PFSK-1 (cell line): ENCODE results near the gene LDLRAD4.

Experiments
- FOXP2 ChIP-seq: optimal IDR thresholded peaks from 2 replicates; pipeline ENCODE3; 2011; ENCODE audit warnings: borderline replicate concordance, control low read depth, inconsistent platforms; ENCODE audit not compliant: insufficient read depth; ENCODE audit errors: extremely low read length, extremely low read depth
- POLR2AphosphoS5 ChIP-seq: IDR thresholded peaks from 2 replicates; pipeline ENCODE4 v1.6.1; 2012; ENCODE audit warnings: low read depth, mild to moderate bottlenecking, control low read depth, low read length, moderate library complexity
- SIN3A ChIP-seq: IDR thresholded peaks from 2 replicates; pipeline ENCODE4 v1.6.1; 2012; ENCODE audit warnings: mild to moderate bottlenecking, low read length, moderate library complexity, borderline replicate concordance; ENCODE audit not compliant: insufficient read depth
- TAF1 ChIP-seq: IDR thresholded peaks from 2 replicates; pipeline ENCODE4 v1.6.1; 2012; ENCODE audit warnings: low read length, control low read depth, borderline replicate concordance; ENCODE audit not compliant: insufficient read depth
- TF ChIP-seq, protein P1 (sequence below), 2 experiments: IDR thresholded peaks; 2 replicates each; pipeline versions ENCODE4 v1.6.1 to v1.8.0; 2011 to 2012; ENCODE audit warnings: low read depth in 2 of 2, low read length in 2 of 2, control low read depth in 1 of 2, inconsistent platforms in 1 of 2, mild to moderate bottlenecking in 1 of 2, moderate library complexity in 1 of 2; ENCODE audit not compliant: insufficient read depth in 1 of 2

Gene LDLRAD4

DNA sequence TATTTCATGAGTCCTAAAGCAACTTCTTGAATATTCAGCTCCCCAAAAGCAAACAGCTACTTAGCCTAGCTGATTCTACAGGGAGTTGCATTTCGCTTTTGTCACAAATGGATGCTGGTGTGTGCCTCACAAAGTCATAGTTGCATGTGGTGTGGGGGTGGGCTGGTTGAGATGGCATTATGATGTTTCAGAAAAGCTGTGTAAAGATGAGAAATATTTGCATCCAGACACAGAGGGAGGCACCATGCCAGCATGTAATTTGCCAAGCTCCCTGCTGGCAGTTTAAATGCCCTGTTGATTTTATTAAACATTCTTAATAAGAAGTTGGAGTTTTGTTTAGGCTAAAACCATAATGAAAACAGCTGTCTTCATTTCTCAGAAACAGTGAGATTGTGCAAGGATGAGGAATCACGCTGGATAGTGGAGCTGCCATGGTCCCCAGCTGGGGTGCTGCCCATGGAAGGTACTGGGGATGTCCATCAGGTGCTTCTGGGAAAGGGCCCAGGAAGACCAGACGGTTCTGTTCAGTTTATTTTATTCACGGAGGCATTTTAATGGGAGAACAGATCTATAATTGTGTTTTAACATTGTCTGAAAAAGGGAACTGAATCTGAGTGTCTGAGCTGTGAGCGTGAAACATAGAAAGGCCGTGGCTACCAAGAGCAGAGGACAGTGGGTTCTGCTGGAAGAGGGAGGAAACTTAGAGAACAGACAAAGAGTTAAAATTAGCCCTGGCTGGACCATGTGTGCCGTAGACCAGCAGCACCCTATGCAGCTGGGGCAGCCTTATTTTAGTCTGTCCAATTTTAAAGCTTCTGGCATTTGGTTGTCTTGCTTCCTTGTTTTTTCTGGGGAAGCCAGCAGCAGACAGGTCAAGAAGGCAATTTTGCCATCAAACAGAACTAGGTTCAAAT is 330.7 kb downstream of the LDLRAD4 start:
- TF ChIP-seq SIN3A = no peak
- TF ChIP-seq, protein P1, sequence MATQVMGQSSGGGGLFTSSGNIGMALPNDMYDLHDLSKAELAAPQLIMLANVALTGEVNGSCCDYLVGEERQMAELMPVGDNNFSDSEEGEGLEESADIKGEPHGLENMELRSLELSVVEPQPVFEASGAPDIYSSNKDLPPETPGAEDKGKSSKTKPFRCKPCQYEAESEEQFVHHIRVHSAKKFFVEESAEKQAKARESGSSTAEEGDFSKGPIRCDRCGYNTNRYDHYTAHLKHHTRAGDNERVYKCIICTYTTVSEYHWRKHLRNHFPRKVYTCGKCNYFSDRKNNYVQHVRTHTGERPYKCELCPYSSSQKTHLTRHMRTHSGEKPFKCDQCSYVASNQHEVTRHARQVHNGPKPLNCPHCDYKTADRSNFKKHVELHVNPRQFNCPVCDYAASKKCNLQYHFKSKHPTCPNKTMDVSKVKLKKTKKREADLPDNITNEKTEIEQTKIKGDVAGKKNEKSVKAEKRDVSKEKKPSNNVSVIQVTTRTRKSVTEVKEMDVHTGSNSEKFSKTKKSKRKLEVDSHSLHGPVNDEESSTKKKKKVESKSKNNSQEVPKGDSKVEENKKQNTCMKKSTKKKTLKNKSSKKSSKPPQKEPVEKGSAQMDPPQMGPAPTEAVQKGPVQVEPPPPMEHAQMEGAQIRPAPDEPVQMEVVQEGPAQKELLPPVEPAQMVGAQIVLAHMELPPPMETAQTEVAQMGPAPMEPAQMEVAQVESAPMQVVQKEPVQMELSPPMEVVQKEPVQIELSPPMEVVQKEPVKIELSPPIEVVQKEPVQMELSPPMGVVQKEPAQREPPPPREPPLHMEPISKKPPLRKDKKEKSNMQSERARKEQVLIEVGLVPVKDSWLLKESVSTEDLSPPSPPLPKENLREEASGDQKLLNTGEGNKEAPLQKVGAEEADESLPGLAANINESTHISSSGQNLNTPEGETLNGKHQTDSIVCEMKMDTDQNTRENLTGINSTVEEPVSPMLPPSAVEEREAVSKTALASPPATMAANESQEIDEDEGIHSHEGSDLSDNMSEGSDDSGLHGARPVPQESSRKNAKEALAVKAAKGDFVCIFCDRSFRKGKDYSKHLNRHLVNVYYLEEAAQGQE (IDR thresholded peaks at IDR 0.05; ENCODE audit: insufficient read depth in 1 of 2, low read depth in 2 of 2, low read length in 2 of 2) = no peak
- TF ChIP-seq FOXP2 = no peak
- no peak for TF ChIP-seq POLR2AphosphoS5
- no peak for TF ChIP-seq TAF1

DNA sequence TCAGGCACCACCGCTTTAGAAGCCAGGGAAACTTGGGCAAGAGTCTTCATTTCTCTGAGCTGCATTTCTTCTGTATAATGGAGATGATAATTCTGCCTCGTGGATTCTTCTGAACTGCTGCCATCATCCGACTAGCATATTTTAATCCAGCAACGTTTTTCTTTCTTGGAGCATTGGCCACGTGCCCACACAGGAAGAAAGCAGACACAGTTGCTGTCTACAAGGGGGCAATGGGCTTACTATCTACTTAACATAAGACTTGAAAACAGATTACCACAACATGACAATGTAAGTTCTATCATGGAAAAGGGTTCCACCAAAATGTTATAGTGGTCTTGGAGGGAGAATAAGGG is 331.3 kb downstream of the LDLRAD4 start:
- TF ChIP-seq POLR2AphosphoS5 = no peak
- no peak for TF ChIP-seq SIN3A
- TF ChIP-seq, protein P1 (IDR thresholded peaks at IDR 0.05; ENCODE audit: insufficient read depth in 1 of 2, low read depth in 2 of 2, low read length in 2 of 2) = no peak
- TF ChIP-seq FOXP2 = no peak
- no peak for TF ChIP-seq TAF1

DNA sequence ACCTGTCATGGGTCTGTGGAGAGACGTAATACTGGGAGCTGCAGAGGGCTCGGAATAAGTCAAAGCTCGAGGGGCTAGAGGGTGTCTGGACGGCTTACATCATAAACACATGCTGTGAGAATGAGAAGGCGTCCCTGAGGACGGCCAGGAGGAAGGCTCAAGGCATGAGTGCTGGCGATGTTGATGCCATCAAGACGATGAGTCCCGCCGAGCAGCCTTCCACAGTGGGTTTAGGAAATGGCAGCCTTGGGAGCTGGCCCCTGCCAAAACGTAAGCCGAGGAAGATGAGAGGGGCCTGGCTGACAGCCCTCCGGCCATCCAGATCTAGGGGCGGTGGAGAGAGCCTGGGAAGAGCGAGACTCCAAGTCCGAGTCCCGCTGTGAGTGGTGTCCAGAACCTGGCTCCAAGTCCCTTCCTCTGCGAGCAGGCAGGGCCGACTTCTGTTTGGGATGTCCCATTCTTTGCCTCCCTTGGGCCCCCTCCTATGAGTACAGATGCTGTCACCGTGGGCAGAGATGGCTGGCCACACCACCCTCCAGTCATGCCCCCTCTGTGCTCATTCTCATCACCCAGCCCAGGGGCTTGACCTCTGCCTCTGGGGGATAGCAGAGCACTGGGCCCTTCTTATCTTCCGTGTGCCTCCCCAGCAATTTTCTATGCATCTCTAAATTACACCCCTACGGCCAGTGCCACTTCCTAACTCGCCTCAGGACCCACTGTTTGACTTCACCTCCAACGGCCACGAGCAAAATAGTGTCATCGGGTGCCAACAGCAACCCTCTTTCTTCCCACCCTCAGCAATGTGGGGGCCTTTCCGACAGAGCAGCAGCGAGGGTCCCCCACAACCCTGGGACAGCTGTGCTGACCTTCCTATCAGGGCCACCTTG is 332.1 kb downstream of the LDLRAD4 start:
- TF ChIP-seq POLR2AphosphoS5 = no peak
- TF ChIP-seq SIN3A = no peak
- TF ChIP-seq, protein P1 (IDR thresholded peaks at IDR 0.05; ENCODE audit: insufficient read depth in 1 of 2, low read depth in 2 of 2, low read length in 2 of 2) = no peak
- TF ChIP-seq TAF1 = no peak
- no peak for TF ChIP-seq FOXP2

DNA sequence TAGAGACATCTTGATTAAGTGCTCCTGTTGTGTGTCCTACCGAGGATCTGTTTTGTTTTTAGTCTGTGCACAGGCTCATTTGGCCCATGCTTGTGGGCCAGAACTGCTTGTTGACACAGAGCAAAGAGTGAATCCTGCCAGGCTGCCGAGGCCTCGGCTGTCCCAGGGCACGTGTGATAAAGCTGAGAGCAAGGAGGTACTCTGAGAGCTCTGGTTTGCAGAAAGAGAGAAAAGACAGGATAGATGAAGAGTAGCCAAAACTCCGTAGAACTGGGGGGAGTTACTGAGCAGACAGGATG is 332.7 kb downstream of the LDLRAD4 start:
- TF ChIP-seq, protein P1 (IDR thresholded peaks at IDR 0.05; ENCODE audit: insufficient read depth in 1 of 2, low read depth in 2 of 2, low read length in 2 of 2) = no peak
- TF ChIP-seq FOXP2 (no peak), SIN3A (no peak), POLR2AphosphoS5 (no peak), TAF1 (no peak)
